HEK293T (cell line): ENCODE results near the gene BTBD8.

Experiments used
- CTCF ChIA-PET: fragments of 350-600 bp; formaldehyde crosslinking; extraction: SDS; loops from one replicate; lab custom pipeline; 2021; ENCODE audit warnings: antibody characterized with exemption, inconsistent platforms; lab: Yijun Ruan, JAX
- POLR2A ChIA-PET: fragments of 350-600 bp; formaldehyde crosslinking; extraction: SDS; loops from one replicate; lab custom pipeline; 2020; ENCODE audit warnings: antibody characterized with exemption, inconsistent platforms; lab: Yijun Ruan, JAX
- DNase-seq: peaks from one replicate; pipeline ENCODE4 v3.0.0; 2012; ENCODE audit warnings: mixed read lengths; ENCODE audit errors: extremely low spot score
- ARNT ChIP-seq: fragments of 450-650 bp; IDR thresholded peaks from 2 replicates; pipeline ENCODE4 v1.6.1; 2017; ENCODE audit warnings: mild to moderate bottlenecking
- BHLHE40 ChIP-seq: fragments of 450-650 bp; IDR thresholded peaks from 2 replicates; pipeline ENCODE4 v1.6.1; 2016; ENCODE audit warnings: mild to moderate bottlenecking, moderate library complexity, borderline replicate concordance
- CTBP1 ChIP-seq: fragments of 450-650 bp; IDR thresholded peaks from 2 replicates; pipeline ENCODE4 v1.6.1; 2016; ENCODE audit warnings: borderline replicate concordance
- ELF4 ChIP-seq: fragments of 450-650 bp; IDR thresholded peaks from 2 replicates; pipeline ENCODE4 v1.6.1; 2017; ENCODE audit warnings: antibody characterized with exemption
- FOXA1 ChIP-seq: fragments of 450-650 bp; IDR thresholded peaks from 2 replicates; pipeline ENCODE4 v1.6.1; 2016; ENCODE audit warnings: mild to moderate bottlenecking
- FOXK2 ChIP-seq: fragments of 450-650 bp; IDR thresholded peaks from 2 replicates; pipeline ENCODE4 v1.6.1; 2016; ENCODE audit warnings: mild to moderate bottlenecking
- FOXM1 ChIP-seq: fragments of 450-650 bp; IDR thresholded peaks from 2 replicates; pipeline ENCODE4 v1.6.1; 2017; ENCODE audit warnings: mild to moderate bottlenecking, borderline replicate concordance
- HDGF ChIP-seq: fragments of 450-650 bp; IDR thresholded peaks from 2 replicates; pipeline ENCODE4 v1.6.1; 2017; ENCODE audit warnings: antibody characterized with exemption, borderline replicate concordance
- L3MBTL2 ChIP-seq: fragments of 450-650 bp; conservative IDR thresholded peaks from 2 replicates; pipeline ENCODE4 v1.6.1; 2016; ENCODE audit warnings: mild to moderate bottlenecking
- LEF1 ChIP-seq: fragments of 450-650 bp; IDR thresholded peaks from 2 replicates; pipeline ENCODE4 v1.6.1; 2017; ENCODE audit warnings: mild to moderate bottlenecking, borderline replicate concordance
- NFRKB ChIP-seq: fragments of 450-650 bp; IDR thresholded peaks from 2 replicates; pipeline ENCODE4 v1.6.1; 2016; ENCODE audit warnings: mild to moderate bottlenecking, moderate library complexity
- SP1 ChIP-seq: fragments of 450-650 bp; IDR thresholded peaks from 2 replicates; pipeline ENCODE4 v1.6.1; 2017
- SUZ12 ChIP-seq: fragments of 450-650 bp; IDR thresholded peaks from 2 replicates; pipeline ENCODE4 v1.6.1; 2016; ENCODE audit warnings: mild to moderate bottlenecking
- TARDBP ChIP-seq: fragments of 450-650 bp; IDR thresholded peaks from 2 replicates; pipeline ENCODE4 v1.6.1; 2016
- ZNF384 ChIP-seq: fragments of 450-650 bp; IDR thresholded peaks from 2 replicates; pipeline ENCODE4 v1.6.1; 2016
- TF ChIP-seq, protein P1 (sequence below): fragments of 450-650 bp; IDR thresholded peaks from 2 replicates; pipeline ENCODE4 v1.6.1; 2016

BTBD8 gene

DNA sequence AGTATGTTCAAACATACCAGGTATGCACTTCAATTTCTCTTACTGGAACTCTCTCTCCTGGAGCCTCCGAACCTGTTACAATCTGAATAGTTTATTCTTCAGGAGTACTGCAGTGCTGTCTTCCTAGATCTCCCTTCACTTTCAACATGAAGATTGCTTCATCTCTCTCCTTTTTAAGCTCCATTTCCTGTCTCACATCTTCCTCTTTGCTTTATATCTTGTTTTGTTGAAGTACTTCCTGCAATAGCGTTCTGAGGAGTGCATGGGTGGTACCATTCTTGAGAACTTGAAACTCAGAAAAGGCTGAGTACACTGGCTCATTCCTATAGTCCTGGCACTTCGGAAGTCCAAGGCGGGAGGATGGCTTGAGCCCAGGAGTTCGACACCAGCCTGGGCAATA lies 121.8 kb downstream of the BTBD8 start:
- TF ChIP-seq SP1 (no peak), ARNT (no peak), L3MBTL2 (no peak), HDGF (no peak), TARDBP (no peak), FOXK2 (no peak), FOXA1 (no peak)
- TF ChIP-seq, protein P1, sequence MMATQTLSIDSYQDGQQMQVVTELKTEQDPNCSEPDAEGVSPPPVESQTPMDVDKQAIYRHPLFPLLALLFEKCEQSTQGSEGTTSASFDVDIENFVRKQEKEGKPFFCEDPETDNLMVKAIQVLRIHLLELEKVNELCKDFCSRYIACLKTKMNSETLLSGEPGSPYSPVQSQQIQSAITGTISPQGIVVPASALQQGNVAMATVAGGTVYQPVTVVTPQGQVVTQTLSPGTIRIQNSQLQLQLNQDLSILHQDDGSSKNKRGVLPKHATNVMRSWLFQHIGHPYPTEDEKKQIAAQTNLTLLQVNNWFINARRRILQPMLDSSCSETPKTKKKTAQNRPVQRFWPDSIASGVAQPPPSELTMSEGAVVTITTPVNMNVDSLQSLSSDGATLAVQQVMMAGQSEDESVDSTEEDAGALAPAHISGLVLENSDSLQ = no peak
- no peak for DNase-seq
- CTCF ChIA-PET = no interaction called here
- POLR2A ChIA-PET = no interaction called here

- TF ChIP-seq NFRKB (no peak), FOXM1 (no peak), FOXA1 (no peak), CTBP1 (no peak), SUZ12 (no peak), ELF4 (no peak), SP1 (no peak), FOXK2 (no peak), HDGF (no peak)
- TF ChIP-seq, protein P1 = no peak
- ChIA-PET POLR2A (no interaction called here), CTCF (interaction anchor here (0.6 kb wide), 1 partner anchor 13 kb away, joined by 3 read pairs; no protein-coding TSS in a partner anchor)
- no peak for DNase-seq
Observed at GRCh38 chr1:92203105-92203504, 123.0 kb downstream of the BTBD8 start.

DNA sequence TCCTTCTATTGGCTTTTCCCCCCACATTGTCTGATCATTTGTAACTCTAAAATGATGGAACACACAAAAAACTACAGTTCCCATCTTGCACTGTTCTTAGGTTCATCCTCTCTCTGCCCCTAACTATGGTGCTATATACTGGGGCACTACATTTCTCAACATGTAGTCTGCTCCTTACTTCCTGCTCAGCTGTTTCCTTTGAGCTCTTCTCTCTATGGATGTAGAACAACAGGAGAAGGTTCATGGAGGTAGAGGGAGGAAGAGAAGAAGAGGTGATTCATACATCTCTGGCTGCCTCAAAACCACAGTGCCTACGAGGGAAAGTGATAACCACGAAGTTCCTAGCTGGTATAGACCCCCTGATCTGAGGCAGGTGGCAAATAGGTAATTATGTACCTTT lies 130.6 kb downstream of the BTBD8 start:
- POLR2A ChIA-PET = no interaction called here
- CTCF ChIA-PET = no interaction called here
- TF ChIP-seq, protein P1 = no peak
- TF ChIP-seq SUZ12 (no peak), ELF4 (no peak), TARDBP (no peak), LEF1 (no peak), FOXA1 (no peak), CTBP1 (no peak), FOXM1 (no peak), SP1 (no peak), L3MBTL2 (no peak), FOXK2 (no peak), BHLHE40 (no peak), ARNT (no peak), HDGF (no peak)
- DNase-seq = no peak

- ChIA-PET CTCF (no interaction called here), POLR2A (no interaction called here)
- DNase-seq = no peak
- no peak for TF ChIP-seq ARNT
- TF ChIP-seq FOXA1 = no peak
- no peak for TF ChIP-seq FOXK2
- no peak for TF ChIP-seq SUZ12
- TF ChIP-seq SP1 = no peak
- no peak for TF ChIP-seq CTBP1
- no peak for TF ChIP-seq L3MBTL2
- TF ChIP-seq ELF4 = no peak
- TF ChIP-seq HDGF = no peak
- no peak for TF ChIP-seq NFRKB
- no peak for TF ChIP-seq ZNF384
- TF ChIP-seq, protein P1 = no peak
Observed at GRCh38 chr1:92211166-92211565, 131.0 kb downstream of the BTBD8 start.

DNA sequence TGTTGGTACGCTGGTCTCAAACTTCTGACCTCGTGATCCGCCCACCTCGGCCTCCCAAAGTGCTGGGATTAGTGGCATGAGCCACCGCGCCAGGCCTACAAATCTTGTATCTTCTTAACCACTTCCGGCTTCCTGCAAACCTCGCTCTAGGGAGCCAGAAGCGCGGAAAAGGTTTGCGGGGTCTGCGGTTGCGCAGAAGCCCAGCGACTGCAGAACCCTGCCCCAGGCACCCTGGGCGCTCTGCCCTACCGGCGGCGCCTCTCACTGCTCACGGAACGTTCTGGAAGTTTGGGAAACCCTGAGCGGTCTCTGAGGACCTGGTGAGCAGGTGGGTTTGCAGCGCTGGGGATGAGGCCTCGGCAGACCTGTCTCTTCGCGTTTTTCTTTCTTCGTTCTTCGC lies 137.6 kb downstream of the BTBD8 start, which contains the start of gene C1orf146:
Gene C1orf146 (plus strand): TSS at position 195 of the 400 bp plus-strand sequence. CDS start 13,506 bp downstream, outside the sequence.
- ChIA-PET CTCF (no interaction called here), POLR2A (no interaction called here)
- TF ChIP-seq HDGF (no peak), TARDBP (no peak), LEF1 (no peak), BHLHE40 (no peak)
- TF ChIP-seq, protein P1 = no peak
- no peak for DNase-seq

DNA sequence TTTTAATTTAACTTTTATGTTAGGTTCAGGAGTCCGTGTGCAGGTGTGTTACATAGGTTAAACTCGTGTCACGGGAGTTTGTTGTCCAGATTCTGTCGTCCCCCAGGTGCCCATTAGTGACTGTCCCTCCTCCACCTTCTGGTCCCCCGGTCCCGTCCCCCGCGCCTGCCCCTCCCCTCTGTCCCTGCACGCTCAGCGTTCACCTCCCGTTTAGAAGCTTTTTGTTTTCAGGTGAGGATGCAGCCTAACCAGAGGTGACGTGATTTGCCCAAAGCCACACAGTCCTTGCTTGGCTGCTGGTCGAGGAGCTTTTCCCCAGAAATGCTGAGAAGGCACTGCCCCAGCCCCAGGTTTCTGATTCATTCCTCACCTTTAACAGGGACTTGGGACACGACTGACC lies 138.4 kb downstream of the BTBD8 start:
- ChIA-PET CTCF (no interaction called here), POLR2A (no interaction called here)
- no peak for DNase-seq
- no peak for TF ChIP-seq SUZ12
- TF ChIP-seq SP1 = no peak
- TF ChIP-seq FOXA1 = no peak
- TF ChIP-seq BHLHE40 = no peak
- TF ChIP-seq FOXM1 = no peak
- no peak for TF ChIP-seq HDGF
- TF ChIP-seq, protein P1 = no peak
